Measurements from ENCODE around the gene GTPBP3.
"Not testable (repeated sequence)": the region's sequence is repeated elsewhere in the genome, so short reads cannot be mapped to it uniquely, and the experiment has no call there.

Gene GTPBP3

GRCh38 chr19:17357078-17357666, 19.8 kb downstream of the GTPBP3 start:
- no peaks in the 10 kb centered on the region for H3K36me3 ChIP-seq
- no peak for DNase-seq
- peak overlapping the region in 1 of 2 donors; percentile 49 for H3K27ac ChIP-seq
- H3K27me3 ChIP-seq: peaks cover 0 to 2% of the 10 kb centered on the region in 2 donors
- no peak overlapping the region for H3K4me3 ChIP-seq
- H3K4me1 ChIP-seq: peaks cover 0 to 11% (median 0%) of the 10 kb centered on the region in 4 donors
- no peaks in the 10 kb centered on the region for H3K9me3 ChIP-seq
- no peak for TF ChIP-seq CTCF (IDR thresholded peaks at IDR 0.05)
- intact Hi-C loops (cut with DNase I; ENCODE audit: low total_unique reads): no loop called here

- TF ChIP-seq CTCF (IDR thresholded peaks at IDR 0.05): no peak
- Histone ChIP-seq H3K27ac (peak overlapping the region; percentile 16 to 49), H3K36me3 (no peaks in the 10 kb centered on the region), H3K4me3 (no peak overlapping the region), H3K9me3 (no peaks in the 10 kb centered on the region), H3K4me1 (peaks cover 0 to 10% (median 0%) of the 10 kb centered on the region in 4 donors), H3K27me3 (no peaks in the 10 kb centered on the region)
- intact Hi-C loops (cut with DNase I; ENCODE audit: low total_unique reads): no loop called here
- no peak for DNase-seq
These were observed 20.4 kb downstream of the GTPBP3 start for GRCh38 chr19:17357724-17358123.

GRCh38 chr19:17358395-17358794, 21.0 kb downstream of the GTPBP3 start:
- intact Hi-C loops (cut with DNase I; ENCODE audit: low total_unique reads): no loop called here
- Histone ChIP-seq H3K27me3 (no peaks in the 10 kb centered on the region), H3K27ac (peak overlapping the region in 1 of 2 donors; percentile 49), H3K4me1 (peaks cover 0 to 6% (median 0%) of the 10 kb centered on the region in 4 donors), H3K4me3 (no peak overlapping the region), H3K9me3 (no peaks in the 10 kb centered on the region), H3K36me3 (no peaks in the 10 kb centered on the region)
- TF ChIP-seq CTCF (IDR thresholded peaks at IDR 0.05): no peak
- DNase-seq: peak; percentile 41 to 84

- no peaks in the 10 kb centered on the region for H3K27me3 ChIP-seq
These were observed 22.8 kb downstream of the GTPBP3 start for GRCh38 chr19:17359905-17360800.

GRCh38 chr19:17363852-17364605, 26.7 kb downstream of the GTPBP3 start:
- H3K27me3 ChIP-seq; H3K4me1 ChIP-seq; H3K27ac ChIP-seq; H3K4me3 ChIP-seq; intact Hi-C loops (cut with DNase I; ENCODE audit: low total_unique reads); H3K36me3 ChIP-seq; DNase-seq; H3K9me3 ChIP-seq: not testable (repeated sequence)

More at GRCh38 chr19:17359905-17360800, 22.8 kb downstream of the GTPBP3 start:
- Histone ChIP-seq H3K36me3 (no peaks in the 10 kb centered on the region), H3K4me3 (no peak overlapping the region), H3K9me3 (no peaks in the 10 kb centered on the region), H3K27ac (no peak overlapping the region), H3K4me1 (peaks cover 0 to 6% (median 0%) of the 10 kb centered on the region in 4 donors)
- no peak for DNase-seq
- no peak for TF ChIP-seq CTCF (IDR thresholded peaks at IDR 0.05)
- intact Hi-C loops (cut with DNase I; ENCODE audit: low total_unique reads): no loop called here

Measured in tibial artery (tissue), 4 donors.